ENCODE data around the gene XPO5.
"Not testable (repeated sequence)": the region's sequence is repeated elsewhere in the genome, so short reads cannot be mapped to it uniquely, and the experiment has no call there.

Gene XPO5

DNA sequence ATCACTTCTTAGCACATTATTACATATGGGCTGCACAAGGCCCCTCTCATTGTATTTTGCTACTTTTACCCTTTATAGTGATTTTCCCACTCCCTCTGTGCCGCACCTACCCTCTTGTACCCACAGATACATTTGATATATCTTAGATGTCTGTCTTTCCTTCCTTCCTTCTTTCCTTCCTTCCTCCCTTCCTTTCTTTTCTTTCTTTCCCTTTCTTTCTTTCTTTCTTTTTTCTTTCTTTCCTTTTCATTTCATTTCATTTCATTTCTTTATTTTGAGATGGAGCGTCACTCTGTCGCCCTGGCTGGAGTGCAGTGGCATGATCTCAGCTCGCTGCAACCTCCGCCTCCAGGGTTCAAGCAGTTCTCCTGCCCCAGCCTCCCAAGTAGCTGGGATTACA lies 12.4 kb upstream of the XPO5 start:
- DNase-seq (ENCODE audit: low read depth, low spot score), result no peak
- no peak overlapping the region for H3K27ac ChIP-seq

DNA sequence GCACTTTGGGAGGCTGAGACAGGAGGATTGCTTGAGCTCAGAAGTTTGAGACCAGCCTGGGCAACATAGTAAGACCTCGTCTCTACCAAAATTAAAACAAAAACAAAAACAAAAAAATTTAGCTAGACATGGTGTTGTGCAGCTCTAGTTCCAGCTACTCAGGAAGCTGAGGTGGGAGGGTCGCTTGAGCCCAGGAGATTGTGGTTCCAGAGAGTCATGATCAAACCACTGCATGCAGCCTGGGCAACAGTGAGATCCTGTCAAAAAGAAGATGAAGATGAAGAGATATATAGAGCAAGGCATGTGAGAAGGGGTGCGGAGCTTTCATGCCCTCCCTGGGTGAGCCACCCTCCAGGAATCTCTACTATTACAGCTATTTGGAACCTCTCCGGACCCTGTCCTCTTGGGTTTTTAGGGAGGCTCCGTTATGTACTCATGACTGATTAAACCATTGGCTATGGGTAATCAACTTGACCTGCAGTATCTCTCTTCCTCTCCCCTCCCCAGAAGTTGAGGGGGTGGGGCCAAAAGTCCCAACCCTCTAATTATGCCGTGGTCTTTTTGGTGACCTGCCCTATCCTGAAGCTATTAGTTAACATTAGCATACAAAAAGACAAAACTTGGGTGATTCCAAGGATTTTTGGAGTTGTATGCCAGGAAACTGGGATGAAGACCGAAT lies 9.2 kb upstream of the XPO5 start:
- DNase-seq (ENCODE audit: low read depth, low spot score), result no peak
- H3K27ac ChIP-seq, result no peak overlapping the region

DNA sequence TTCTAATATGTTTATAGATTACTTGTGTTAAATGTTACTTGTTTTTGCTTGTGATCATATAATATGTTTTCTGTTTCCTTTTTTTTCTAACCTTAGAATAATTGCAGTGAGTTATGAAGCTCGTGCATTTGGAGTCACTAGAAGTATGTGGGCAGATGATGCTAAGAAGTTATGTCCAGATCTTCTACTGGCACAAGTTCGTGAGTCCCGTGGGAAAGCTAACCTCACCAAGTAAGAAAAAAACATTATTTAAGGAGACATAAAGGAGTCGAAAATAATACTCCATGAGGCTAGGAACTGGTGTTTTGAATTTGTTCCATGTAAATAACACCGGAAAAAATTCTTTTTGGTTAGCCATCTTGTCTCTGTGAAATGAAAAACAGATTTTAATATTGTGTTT lies 7.1 kb upstream of the XPO5 start:
- H3K27ac ChIP-seq, result no peak overlapping the region
- no peak for DNase-seq (ENCODE audit: low read depth, low spot score)

DNA sequence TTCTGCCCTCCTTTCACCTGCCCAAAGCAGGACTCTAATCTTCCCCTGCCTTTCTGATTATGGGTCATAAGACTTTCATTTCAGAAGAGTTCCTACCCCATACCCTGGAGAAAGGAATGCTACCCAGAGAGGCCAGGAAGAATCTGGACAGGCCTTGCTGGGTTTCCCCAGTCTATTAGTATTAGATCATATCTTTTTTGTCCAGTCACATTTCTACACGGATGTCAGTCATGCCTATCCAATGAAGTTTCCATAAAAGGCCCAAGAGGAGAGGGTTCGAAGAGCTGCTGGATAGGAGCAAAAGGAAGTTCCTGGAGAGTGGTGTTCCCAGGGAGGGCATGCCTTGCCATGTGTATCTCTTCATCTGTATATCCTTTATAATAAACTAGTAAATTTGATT lies 3.3 kb upstream of the XPO5 start:
- H3K27ac ChIP-seq, result peak overlapping the region; percentile 44
- DNase-seq (ENCODE audit: low read depth, low spot score), result no peak

DNA sequence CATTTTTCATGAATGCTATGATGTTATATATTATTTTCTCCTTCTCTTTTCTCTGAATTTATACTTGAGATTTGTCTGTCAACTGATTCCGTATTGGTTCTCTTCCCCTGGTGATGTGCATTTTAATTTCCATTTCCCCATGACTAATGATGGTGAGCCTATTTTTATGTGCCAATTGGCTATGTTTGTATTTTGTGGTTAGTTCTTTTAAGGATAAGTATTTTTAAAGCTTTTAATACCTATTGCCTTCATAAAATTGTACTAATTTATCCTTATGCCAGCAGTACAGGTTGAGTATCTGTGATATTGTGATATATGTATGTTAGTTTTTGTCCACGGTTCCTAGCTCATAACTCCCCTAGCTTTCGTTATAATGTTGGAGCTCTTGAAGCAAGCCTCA lies 2.9 kb upstream of the XPO5 start:
- DNase-seq (ENCODE audit: low read depth, low spot score), result no peak
- H3K27ac ChIP-seq, result peak overlapping the region; percentile 44

DNA sequence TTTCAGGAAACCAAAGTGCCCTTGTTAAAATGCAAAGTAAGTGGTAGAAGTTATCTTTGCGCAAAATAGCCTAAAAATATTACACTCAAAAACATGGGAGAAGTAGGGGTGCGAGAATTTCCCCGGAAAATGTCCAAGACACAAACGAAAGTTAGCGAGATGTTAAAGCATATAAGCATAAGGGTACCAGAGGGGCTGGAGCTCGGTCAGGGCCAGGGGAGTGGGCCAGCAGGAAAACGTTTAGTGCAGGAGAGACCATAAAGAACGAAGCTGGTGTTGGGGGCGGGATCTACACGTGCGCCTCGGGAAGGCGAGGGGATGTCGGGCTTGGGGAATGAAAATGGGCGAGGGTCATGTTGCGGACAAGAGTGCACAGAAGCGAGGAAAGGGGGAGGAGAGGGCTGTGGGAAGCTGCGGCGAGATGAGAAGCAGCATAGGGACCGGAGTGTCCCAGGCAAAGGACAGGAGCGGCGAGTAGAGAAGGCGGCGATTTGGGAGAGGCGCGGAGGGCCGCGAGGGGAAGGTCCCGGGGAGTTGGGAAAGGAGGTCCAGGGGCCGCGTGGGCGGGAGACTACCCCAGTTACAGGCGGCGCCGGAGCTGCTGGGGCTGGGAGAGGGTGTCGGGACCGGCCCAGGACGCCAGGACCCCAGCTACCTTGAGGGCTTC lies 600 bp downstream of the XPO5 start:
- DNase-seq (ENCODE audit: low read depth, low spot score), result no peak
- peak overlapping the region; percentile 94 for H3K27ac ChIP-seq

DNA sequence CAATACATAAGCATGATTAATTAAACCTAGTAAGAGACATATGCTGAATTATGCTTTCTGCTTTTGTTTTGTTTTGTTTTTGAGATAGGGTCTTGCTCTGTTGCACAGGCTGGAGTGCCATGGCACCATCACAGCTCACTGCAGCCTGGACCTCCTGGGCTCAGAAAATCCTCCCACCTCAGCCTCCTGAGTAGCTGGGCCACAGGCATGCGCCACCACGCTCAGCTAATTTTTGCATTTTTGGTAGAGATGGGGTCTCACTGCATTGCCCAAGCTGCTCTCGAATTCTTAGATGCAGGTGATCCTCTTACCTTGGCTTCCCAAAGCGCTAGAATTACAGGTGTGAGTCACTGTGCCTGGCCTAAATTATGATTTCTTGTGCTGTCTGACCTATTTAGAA lies 3.8 kb downstream of the XPO5 start:
- no peak for DNase-seq (ENCODE audit: low read depth, low spot score)
- peak overlapping the region; percentile 88 for H3K27ac ChIP-seq

DNA sequence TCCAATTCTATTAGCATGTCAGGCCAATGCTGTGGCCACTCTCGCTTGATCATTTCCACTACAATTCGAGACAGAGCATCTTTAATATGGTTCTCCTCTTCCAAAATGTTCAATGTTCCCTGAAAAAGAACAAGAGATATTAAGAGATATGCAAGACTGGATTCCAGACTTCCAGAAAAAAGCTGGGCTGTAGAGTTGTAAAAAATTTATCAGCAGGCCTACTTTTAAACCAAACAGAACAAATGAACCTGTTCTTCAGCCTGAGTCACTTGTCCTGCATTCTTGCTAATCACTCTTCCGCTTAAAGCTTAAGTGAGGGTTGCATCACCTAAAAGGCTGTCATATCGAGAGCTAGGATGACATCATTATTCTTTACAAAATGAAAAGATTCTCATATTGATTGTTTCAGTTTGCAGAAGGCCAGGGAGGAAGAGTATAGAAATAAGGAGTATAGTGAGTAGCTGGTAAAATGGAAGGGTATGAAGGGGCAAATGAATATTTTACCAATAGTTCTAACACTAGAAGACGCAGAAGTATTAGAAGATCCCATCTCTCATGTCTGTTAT lies 4.9 kb downstream of the XPO5 start:
- H3K27ac ChIP-seq, result peak overlapping the region; percentile 88

DNA sequence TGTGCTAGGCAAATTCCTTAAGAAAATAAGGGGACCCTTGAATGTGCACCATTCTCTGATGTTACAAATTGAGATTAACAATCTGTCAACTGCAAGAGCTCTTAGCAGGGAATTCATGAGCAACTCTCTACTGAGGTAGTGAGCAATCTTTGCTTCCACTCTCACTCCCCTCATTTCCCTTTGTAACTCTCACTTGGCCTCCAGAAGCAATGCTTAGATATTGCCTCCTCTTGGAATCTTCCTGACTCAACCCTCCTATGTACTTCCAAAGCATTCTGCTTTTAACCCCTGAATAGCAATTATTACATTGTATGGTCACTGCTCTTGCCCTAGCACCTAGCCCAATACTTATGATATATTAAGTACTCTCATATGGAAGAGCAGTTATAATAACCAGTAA lies 16.5 kb downstream of the XPO5 start:
- no peak for DNase-seq (ENCODE audit: low read depth, low spot score)
- no peak overlapping the region for H3K27ac ChIP-seq

More for the DNA sequence above, 4.9 kb downstream of the XPO5 start:
- peak; percentile 52 for DNase-seq (ENCODE audit: low read depth, low spot score)

DNA sequence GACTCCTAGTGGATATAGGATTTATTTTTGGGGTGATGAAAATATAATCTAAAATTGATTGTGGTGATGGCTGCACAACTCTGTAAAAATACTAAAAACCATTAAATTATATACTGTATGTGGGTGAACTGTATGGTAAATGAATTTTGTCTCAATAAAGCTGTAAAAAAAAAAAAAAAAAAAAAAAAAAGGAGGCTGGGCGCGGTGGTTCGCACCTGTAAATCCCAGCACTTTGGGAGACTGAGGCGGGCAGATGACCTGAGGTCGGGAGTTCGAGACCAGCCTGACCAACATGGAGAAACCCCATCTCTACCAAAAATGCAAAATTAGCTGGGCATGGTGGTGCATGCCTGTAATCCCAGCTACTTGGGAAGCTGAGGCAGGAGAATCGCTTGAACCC lies 18.2 kb downstream of the XPO5 start:
- H3K27ac ChIP-seq; DNase-seq (ENCODE audit: low read depth, low spot score): not testable (repeated sequence)

DNA sequence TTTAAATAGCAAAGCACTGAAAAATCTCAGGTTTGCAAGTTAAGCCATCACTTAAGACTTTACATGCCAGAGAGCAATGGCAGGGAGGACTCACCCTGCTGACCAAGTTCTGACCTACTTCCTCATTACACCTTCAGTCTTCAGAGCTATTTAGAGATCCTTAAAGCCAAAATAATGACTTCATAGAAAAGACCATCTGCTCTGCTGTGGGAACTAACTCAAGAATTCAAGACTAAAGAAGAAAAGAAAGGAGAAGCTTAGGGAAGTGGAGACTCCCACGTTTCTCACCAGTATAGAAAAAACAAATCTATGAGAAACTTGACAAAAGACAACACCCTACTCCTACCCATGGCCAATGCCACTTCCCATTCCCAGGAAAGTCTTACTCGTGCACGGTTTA lies 28.6 kb downstream of the XPO5 start:
- DNase-seq (ENCODE audit: low read depth, low spot score), result no peak
- no peak overlapping the region for H3K27ac ChIP-seq

DNA sequence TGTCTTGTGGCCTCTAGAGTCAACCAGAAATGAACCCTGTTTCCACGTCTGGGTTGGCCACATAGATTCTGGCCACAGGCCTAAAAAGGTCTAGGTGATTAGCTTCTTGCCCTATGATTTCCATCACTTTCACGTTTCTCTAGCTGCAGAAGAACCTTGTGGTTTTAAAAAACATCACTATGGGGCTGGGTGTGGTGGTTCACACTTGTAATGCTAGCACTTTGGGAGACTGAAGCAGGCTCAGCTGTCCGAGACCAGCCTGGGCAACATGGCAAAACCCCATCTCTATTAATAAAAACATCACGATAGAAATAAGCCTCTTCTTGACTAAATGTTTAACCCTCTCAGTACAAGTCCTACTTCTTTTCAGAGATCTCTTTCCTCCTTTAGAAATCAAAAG lies 31.4 kb downstream of the XPO5 start:
- DNase-seq (ENCODE audit: low read depth, low spot score), result no peak
- H3K27ac ChIP-seq, result no peak overlapping the region

DNA sequence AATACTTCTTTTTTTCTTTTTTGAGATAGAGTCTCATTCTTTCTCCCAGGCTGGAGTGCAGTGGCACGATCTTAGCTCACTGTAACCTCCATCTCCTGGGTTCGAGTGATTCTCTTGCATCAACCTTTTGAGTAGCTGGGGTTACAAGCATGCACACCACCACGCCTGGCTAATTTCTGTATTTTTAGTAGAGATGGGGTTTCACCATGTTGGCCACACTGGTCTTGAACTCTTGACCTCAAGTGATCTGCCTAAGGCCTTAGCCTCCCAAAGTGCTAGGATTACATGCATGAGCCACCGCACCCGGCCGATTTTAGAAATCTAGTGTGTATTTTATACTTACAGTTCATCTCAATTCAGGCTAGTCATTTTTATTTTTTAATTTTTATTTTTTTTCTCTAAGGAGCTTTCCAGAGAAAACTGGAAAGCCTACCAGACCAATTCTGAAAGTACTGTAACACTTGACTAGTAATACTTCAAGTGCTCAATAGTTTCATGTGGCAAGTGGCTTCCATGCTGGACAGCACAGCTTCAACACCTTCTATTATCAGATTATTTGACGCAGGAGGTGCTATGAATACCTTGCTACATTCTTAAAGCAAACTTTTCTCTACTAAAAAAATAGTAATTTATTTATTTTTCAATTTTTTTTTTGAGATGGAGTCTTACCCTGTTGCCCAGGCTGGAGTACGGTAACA lies 33.9 kb downstream of the XPO5 start:
- no peak overlapping the region for H3K27ac ChIP-seq
- no peak for DNase-seq (ENCODE audit: low read depth, low spot score)

DNA sequence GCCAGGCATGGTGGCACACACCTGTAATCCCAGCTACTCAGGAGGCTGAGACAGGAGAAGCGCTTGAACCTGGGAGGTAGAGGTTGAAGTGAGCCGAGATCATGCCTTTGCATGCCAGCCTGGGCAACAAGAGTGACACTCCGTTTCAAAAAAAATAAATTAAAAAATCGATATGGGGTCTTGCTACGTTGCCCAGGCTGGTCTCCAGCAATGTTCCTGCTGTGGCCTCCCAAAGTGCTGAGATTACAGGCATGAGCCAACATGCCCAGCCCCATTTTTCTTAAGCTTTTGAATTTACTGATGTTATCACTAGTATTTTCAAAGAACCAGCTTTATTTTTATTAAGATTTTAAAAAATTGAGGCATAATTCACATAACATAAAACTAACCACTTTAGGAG lies 35.3 kb downstream of the XPO5 start:
- H3K27ac ChIP-seq, result no peak overlapping the region
- no peak for DNase-seq (ENCODE audit: low read depth, low spot score)

DNA sequence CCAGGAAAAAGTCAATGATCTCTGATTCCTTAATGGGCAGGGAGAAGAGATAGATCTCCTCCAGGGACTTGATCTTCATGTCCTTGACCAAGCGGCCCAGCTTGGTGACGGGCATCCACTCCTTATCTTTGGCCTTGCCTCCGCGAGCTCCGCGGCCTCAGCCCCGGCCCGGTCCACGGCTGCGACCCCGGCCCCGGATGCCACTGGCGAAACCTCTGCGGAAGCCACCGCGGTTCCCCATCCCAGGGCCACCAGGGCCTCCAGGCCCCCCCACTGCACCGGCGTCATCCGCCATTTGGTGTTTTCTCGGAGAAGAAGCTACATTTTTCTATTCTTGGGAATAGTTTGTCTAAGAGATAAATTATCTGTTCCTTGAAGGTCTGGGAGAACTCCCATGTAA lies 36.4 kb downstream of the XPO5 start:
- not testable (repeated sequence) for DNase-seq (ENCODE audit: low read depth, low spot score); H3K27ac ChIP-seq

DNA sequence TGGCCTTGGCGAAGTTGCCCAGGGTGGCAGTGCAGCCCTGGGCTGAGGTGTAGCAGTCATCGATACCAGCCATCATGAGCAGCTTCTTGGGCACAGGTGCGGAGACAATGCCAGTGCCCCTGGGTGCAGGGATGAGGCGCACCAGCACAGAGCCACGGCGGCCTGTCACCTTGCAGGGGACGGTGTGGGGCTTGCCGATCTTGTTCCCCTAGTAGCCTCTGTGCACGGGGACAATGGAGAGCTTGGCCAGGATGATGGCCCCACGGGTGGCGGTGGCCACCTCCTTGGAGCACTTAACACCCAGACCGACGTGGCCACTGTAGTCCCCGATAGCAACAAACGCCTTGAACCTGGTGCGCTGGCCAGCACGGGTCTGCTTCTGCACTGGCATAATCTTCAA lies 36.9 kb downstream of the XPO5 start:
- not testable (repeated sequence) for DNase-seq (ENCODE audit: low read depth, low spot score); H3K27ac ChIP-seq

DNA sequence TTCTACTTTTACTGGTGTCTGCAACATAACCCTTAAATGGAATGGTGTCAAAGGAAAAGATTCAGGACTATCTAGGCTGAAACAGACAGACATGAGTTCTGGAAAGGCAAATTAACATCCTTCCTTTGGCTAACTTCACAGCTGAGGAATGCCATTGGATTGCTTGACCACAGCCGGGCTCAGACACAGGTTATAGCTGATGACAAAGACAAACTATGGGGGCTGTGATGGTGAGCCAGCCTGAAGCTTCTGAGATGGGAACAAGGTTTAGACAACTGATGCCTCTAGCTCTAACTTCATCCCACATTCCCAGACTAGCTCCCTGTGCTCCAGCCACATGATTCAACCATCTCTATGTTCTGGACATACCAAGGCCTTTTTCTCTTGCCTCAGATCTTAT lies 43.6 kb downstream of the XPO5 start:
- H3K27ac ChIP-seq, result no peak overlapping the region
- no peak for DNase-seq (ENCODE audit: low read depth, low spot score)

DNA sequence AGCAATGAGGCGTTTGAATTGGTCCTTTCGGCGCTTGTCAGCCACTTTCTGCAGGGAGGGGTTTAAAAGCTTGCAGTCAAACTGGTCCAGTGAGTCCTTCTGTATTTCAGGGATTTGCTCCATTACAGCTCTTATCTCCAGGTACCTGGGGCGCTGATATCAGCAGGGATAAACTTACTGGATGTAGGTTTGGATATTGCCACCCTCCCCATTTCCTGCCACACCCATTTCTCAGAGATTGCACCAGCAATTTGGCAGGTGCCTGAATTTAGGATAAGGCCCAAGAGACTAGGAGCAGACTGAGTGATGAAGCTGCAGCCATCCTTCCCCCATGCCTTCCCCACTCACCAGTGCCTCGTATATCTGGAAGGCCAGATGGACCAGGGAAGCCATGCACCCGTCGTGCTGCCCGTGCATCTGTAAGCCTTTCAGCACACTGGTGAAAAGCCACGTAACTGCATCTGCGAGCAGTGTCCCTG lies 51.3 kb downstream of the XPO5 start:
- peak overlapping the region; percentile 51 for H3K27ac ChIP-seq
- DNase-seq (ENCODE audit: low read depth, low spot score), result no peak

DNA sequence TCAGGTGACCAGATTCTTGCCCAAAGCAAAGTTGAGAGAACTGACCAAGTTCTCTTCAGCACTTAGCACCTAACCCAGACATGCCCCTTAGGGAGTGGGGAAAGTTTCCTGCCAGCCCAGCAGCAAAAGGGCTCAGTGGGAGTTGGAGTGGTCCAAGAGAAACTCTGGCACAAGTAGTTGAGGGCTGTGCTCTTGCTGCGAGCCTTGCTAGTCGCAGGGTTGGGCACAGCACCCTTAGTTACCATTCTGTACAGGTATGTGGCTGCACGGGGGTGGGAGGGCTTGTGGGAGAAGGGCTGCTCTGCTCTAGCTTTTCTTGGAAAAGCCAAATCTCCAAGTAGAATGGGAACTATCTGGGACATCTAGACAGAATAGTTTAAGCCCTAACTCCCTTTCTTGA lies 52.6 kb downstream of the XPO5 start:
- no peak for DNase-seq (ENCODE audit: low read depth, low spot score)
- H3K27ac ChIP-seq, result peak overlapping the region; percentile 51

DNA sequence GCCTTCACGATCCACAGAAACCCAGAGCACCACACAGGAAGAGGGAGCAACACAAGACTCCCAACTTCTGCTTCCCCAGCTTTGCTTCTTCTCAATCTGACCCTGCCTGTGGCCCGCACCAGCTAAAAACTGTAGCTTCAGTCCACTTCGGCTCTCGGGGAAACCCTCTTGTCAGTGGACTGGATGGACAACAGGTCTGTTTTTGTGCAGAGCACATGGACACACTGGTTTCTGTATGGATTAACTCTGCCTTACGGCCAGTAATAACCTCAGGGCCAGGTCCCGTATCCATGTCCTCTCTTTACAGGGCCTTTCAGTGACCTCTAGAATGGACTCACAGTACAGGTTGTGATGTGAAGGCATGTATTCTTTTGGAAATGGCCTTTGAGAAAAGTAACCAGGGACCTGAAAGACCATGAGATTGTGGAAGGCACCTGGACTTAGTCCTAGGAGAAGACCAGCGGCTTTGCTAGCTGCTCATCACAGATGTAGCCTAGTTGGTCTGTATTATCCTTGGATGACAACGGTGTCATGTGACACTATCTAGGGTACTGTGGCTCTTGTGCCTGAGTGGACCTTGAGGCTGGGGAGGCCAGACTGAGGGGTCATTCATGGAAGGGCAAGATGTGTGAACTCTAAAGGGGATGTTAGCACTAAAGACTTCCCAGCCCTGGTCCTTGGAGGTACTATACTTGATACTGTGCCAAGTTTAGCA lies 53.1 kb downstream of the XPO5 start:
- DNase-seq (ENCODE audit: low read depth, low spot score), result no peak
- no peak overlapping the region for H3K27ac ChIP-seq

DNA sequence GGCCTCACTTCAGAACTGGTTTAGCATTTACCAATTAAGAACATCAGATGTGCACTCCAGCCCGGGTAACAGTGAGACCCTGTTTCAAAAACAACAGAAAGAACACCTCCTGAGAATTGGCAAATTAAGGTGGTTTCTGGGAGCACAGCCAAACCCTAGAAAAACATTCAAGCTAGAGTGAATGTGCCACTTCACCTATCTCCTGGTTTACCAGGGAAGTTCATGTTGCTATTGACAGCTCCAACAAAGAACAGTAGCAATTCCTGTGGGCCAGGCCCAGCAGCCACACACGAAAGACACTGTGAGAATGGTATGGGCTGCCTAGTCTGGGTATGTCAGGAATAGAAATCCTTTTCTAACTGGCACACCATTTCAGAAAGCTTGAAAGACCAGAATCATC lies 54.0 kb downstream of the XPO5 start:
- H3K27ac ChIP-seq, result no peak overlapping the region
- no peak for DNase-seq (ENCODE audit: low read depth, low spot score)

All from epithelial cell of prostate (primary cell).